ENCODE data around the gene ZNF618.

Gene ZNF618

DNA sequence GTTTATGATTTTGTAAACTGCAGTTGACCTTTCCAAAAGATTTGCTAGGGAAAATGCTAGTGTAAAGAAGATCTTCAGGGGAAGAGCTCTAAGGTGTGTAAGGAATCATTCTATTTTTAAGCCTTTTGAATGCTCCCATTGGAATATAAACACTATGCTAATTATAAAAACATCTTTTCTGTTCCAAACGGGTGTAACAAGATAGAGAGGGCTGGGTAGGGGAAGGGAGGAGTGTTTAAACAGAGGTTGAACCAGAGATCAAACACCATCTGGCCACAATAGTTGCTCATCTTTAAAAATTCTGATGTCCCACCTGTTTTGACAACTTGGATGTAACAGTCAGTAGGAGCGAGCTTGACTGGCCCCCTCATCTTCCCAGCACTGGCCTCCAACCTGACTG is 38.4 kb downstream of the ZNF618 start:
- no peak for DNase-seq

- no peak for DNase-seq
These were observed 39.8 kb downstream of the ZNF618 start for GRCh38 chr9:113915817-113916434.

GRCh38 chr9:113916931-113917330 is 40.8 kb downstream of the ZNF618 start:
- no peak for DNase-seq

- DNase-seq: no peak
These were observed 42.7 kb downstream of the ZNF618 start for GRCh38 chr9:113918697-113919350.

GRCh38 chr9:113919382-113919781 is 43.3 kb downstream of the ZNF618 start:
- no peak for DNase-seq

GRCh38 chr9:113919871-113920270 is 43.8 kb downstream of the ZNF618 start:
- DNase-seq: no peak

DNA sequence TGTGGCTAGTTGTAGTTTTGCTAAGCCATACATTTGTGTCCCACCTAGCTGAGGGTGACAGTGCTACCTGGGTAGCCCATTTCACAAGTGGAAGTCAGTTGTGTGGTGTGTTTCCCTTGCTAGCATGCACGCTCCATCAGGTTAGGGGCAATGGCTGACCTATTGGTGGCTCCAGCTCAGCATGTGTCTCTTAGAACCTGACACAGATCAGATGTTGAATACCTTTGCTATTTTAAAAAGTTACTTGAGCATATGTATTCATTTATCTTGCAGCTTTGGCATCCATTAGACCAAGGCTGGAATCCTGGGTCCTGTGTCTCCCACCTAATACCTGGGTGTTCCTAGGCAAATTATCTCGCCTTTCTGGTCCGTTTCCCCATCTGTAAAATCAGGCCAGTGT is 44.8 kb downstream of the ZNF618 start:
- no peak for DNase-seq

GRCh38 chr9:113921396-113921925 is 45.4 kb downstream of the ZNF618 start:
- DNase-seq: no peak

- DNase-seq: no peak
These were observed 46.1 kb downstream of the ZNF618 start for GRCh38 chr9:113922160-113922559.

GRCh38 chr9:113926211-113926610 is 50.1 kb downstream of the ZNF618 start:
- no peak for DNase-seq

DNA sequence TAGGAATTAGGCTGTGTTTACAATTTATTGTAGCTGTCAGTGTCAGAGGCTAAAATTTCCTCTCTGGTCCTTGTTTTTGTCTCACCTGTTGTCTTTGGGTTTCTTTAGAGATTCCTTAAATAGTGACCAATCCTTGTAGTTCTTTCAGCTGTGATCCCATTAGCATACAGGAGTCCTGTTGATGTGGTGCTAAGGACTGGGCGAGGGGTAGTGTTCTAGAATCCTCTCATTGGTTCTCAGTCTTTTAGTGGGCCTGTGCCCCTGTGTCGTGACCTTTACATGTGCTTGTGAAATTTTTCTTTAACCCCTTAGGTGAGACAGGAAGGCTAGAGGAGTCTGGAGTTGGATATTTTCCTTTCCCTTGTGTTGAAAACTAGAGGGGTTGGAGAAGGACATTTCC is 51.2 kb downstream of the ZNF618 start:
- DNase-seq: no peak

- DNase-seq: no peak
These were observed 52.2 kb downstream of the ZNF618 start for GRCh38 chr9:113928269-113928668.

- DNase-seq: no peak
These were observed 53.7 kb downstream of the ZNF618 start for GRCh38 chr9:113929634-113930389.

DNA sequence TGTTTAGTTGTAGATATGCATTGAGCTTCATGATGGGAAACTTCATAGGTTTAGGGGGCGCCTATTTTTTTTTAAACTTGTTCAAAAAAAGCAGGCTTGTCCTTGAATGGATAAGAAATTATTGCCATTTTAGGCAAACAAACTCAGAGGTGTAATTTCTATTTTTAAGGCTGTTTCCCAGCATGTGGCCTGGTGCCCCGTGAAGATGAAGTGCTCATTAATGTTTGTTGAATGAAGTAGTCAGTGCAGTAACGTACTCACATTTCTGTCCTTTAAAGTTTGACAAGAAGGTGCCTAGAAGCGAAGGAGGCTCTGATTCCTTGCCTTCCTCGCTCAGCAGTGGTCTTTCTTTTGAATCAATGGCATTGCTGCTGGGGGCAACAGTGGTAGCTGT is 54.3 kb downstream of the ZNF618 start:
- no peak for DNase-seq

DNA sequence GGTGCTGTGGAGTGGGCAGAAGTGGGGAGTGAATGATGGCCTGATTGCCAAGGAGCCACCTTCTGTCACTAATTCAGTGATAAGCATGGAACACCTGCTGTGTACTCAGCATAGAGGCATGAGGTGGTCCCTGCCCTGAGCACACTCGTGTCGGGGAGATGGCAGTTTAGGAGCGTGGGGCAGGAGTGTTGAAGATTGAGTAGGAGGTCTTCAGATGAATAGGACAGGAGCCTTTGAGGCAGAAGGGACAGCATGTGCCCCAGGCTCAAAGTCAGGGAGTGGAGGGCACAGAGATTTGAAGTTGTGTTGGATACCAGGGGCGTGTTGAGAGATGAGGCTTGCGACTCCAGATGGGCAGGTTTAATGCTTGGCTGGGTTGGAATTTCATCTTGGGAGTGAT is 55.0 kb downstream of the ZNF618 start:
- no peak for DNase-seq

GRCh38 chr9:113931777-113932176 is 55.7 kb downstream of the ZNF618 start:
- no peak for DNase-seq

DNA sequence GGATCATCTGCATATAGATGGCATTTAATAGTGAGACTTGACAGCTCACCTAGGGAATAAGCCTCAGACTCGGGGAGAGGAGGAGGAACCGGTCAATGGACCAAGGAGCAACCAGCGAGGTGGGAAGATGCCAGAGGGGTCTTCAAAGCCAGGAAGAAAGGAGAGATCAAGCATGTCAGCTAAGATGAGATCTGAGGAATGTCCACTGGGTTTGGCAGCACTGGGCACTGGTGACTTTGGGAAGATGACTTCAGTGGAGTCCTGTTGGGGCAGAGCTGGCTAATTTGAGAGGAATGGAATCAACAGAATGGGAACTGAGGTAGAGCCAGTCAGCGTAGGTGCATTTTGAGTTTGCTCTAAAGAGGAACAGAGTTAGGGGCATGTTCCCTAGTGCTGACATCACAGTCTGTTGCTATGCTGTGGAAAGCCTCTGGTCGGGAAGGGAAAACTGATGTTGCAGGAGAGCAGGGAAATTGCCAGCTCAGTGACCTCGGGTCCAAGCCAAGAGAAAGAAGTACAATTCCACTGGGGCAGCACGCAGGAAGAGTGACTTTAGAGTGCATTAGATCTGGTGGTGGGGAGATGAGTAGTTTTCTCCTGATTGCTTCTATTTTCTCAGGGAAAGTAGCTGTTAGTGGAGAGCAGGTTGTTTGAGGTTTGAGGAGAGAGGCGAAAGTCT is 56.9 kb downstream of the ZNF618 start:
- DNase-seq: no peak

DNA sequence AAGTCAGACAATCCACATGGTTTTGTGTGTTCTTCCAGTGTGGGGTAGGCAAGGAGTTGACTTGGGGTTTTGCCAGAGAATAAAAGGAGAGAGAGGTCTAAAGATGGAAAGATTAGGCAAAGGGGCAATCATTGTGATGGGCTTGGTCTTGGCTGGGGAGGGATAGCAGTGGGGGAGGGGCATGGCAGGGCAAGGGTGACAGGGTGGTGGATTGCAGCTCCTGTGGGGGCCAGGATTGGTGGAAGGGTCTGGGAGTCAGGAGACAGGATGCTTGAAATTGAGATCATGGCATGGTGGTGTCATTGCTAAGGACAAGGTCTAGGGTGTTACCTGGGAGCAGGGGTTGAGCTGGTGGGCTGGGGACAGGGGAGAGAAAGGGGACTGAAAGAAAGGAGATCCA is 57.6 kb downstream of the ZNF618 start:
- DNase-seq: no peak

GRCh38 chr9:113934167-113934828 is 58.2 kb downstream of the ZNF618 start:
- DNase-seq: no peak

DNA sequence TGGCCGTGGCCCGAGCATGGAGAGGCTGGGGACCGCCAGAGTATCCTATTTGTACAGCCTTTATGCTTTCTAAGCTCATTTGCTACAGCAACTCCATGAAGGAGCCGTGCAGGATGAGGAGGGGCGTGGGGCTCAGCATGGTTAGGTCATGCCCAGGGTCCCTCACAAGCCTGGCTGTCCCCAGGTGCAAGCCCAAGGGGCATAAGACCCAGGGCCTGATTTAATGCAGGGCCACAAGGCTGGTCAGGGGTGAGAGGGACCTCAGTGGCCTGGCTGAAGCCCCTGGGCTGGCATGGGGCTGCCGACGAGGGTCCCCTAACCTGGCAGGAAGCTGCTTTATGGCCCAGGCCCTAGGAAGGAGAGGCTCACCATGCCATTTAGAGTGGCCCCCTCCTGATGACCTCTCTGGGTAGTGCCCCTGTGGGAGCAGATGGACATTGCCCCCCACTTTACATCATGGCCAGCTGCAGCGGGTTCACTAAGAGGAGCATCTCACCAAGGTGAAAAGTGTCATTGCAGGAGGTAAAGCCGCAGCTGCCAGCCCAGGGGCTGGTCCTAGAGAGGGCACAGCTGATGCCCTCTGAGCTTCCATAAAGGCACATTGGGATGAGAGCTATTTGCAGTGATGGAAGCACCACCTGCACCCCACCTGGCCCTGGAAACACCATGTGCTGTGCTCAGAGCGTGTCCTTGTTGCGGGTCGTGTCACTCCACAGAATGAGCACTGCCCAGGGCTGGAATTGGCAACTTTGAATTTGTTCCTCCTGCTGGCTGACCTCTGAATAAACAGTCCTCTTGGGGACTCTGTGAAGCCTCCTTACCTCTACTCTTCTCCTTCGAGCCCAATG is 58.9 kb downstream of the ZNF618 start:
- DNase-seq: no peak

- DNase-seq: no peak
These were observed 59.7 kb downstream of the ZNF618 start for GRCh38 chr9:113935677-113936380.
